SK-N-MC (cell line): ENCODE results near the gene ITPRID1.

Experiments
- EZH2 ChIP-seq: fragments of 200-600 bp; sonication (generic); IDR thresholded peaks from one replicate; pipeline ENCODE4 v1.6.1; 2017; ENCODE audit warnings: antibody characterized with exemption
- POLR2AphosphoS5 ChIP-seq: IDR thresholded peaks from 2 replicates; pipeline ENCODE4 v1.6.1; 2012; ENCODE audit warnings: mild to moderate bottlenecking, low read depth, low read length, borderline replicate concordance

DNA sequence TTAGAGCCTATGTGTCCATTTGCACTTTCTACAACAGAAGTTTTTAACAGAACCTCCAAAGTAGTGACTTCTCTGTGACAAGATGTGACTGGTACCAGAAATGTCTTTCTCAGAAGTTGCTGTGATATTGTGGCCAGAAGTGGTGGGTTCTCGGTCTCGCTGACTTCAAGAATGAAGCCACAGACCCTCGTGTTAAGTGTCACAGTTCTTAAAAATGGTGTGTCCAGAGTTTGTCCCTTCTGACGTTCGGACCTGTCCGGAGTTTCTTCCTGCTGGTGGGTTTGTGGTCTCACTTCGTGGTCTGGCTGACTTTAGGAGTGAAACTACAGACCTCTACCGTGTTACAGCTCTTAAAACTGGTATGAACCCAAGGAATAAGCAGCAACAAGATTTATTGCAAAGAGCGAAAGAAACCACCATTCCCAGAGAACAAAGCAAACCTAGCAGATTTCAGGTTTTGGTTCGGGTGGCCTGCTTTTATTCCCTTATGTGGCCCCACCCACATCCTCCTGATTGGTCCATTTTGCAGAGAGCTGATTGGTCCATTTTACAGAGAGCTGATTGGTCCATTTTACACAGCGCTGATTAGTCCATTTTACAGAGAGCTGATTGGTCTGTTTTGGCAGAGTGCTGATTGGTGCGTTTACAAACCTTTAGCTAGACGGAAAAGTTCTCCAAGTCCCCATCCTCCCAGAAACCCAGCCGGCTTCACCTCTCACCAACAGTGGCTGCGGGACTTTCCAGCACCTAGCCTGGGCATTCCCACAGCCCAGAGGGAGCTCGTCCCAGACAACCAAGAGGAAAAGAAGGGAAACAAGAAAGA is 3.0 kb downstream of the ITPRID1 start:
- TF ChIP-seq POLR2AphosphoS5 (no peak), EZH2 (no peak)
